GM15510 (cell line): ENCODE measurements around the gene HLA-DRB1.

Source experiments
- POLR2A ChIP-seq: IDR thresholded peaks from 3 replicates; pipeline ENCODE4 v1.6.1; 2011; ENCODE audit warnings: borderline replicate concordance; ENCODE audit not compliant: insufficient read length; ENCODE audit errors: extremely low read depth

HLA-DRB1 gene

GRCh38 chr6:32529697-32530430 lies 59.8 kb downstream of the HLA-DRB1 start, which contains the start of gene HLA-DRB5:
Gene HLA-DRB5 (minus strand): TSS chr6:32530287. CDS start chr6:32530224, 63 bp downstream.
- TF ChIP-seq POLR2A = peak; percentile 57
